Transverse colon (tissue), 4 donors: ENCODE results near the gene APBB1IP. TPM values are rescaled to one million over a fixed set of nuclear protein-coding genes. Genes with fewer than 3 reads are reported as not detected.
"Not testable (repeated sequence)": the region's sequence is repeated elsewhere in the genome, so short reads cannot be mapped to it uniquely, and the experiment has no call there.

Source experiments
- DNase-seq: peaks from one replicate; pipeline ENCODE4 v3.0.0-alpha.2; 2019
- H3K27ac ChIP-seq, 4 donors: fragments of 200-600 bp; sonication (generic); 2 replicates each; pipeline ENCODE4 v1.5.1; 2016 to 2018; ENCODE audit warnings: inconsistent platforms in 4 of 4
- H3K27me3 ChIP-seq: fragments of 200-600 bp; sonication (generic); 2 replicates; pipeline ENCODE4 v1.5.1; 2017; ENCODE audit warnings: inconsistent platforms
- H3K36me3 ChIP-seq, 4 donors: fragments of 200-600 bp; sonication (generic); 2 replicates each; pipeline ENCODE4 v1.5.1; 2017 to 2019; ENCODE audit warnings: inconsistent platforms in 4 of 4
- H3K4me1 ChIP-seq, 4 donors: fragments of 200-600 bp; sonication (generic); 2 replicates each; pipeline ENCODE4 v1.5.1; 2017 to 2020; ENCODE audit warnings: inconsistent platforms in 4 of 4
- H3K4me3 ChIP-seq, 4 donors: fragments of 200-600 bp; sonication (generic); 1 replicate in 1 of 4; 2 replicates in 3 of 4; pipeline versions ENCODE4 v1.5.1 to v1.6.1; 2017 to 2019; ENCODE audit warnings: inconsistent platforms in 4 of 4
- H3K9me3 ChIP-seq, 2 donors: fragments of 200-600 bp; sonication (generic); 2 replicates each; pipeline ENCODE4 v1.5.1; 2017 to 2019; ENCODE audit warnings: inconsistent platforms in 2 of 2
- CTCF ChIP-seq, 5 experiments: fragments of 200-600 bp in 3 of 5; fragments of 450-650 bp in 2 of 5; sonication (generic) in 3 of 5; IDR thresholded peaks; 1 replicate in 2 of 5; 2 replicates in 3 of 5; pipeline ENCODE4 v1.5.1; 2016 to 2017; ENCODE audit warnings: antibody characterized with exemption in 5 of 5, inconsistent platforms in 3 of 5, mild to moderate bottlenecking in 2 of 5, moderate library complexity in 1 of 5
- EP300 ChIP-seq: sonication (generic); formaldehyde crosslinking; IDR thresholded peaks from one replicate; pipeline ENCODE4 v1.6.1; 2017; ENCODE audit warnings: antibody characterized with exemption, low read depth
- POLR2A ChIP-seq: fragments of 450-650 bp; IDR thresholded peaks from one replicate; pipeline ENCODE4 v1.6.1; 2016; ENCODE audit warnings: antibody characterized with exemption, mild to moderate bottlenecking, moderate library complexity
- POLR2AphosphoS5 ChIP-seq, 3 donors: sonication (generic); formaldehyde crosslinking; IDR thresholded peaks; one replicate each; pipeline ENCODE4 v1.6.1; 2016; ENCODE audit warnings: antibody characterized with exemption in 3 of 3
- WGBS, 2 donors: methylation state at CpG; one replicate each; pipeline ENCODE4 v1.1.5; 2018; ENCODE audit warnings: low coverage in 1 of 2; 5-methylcytosine and 5-hydroxymethylcytosine counted together
- in situ Hi-C, 4 donors: fragments of 200-750 bp; cut with MboI; loops; one replicate each; pipeline versions ENCODE4 v1.15.0 to v1.15.1; 2017; ENCODE audit warnings: low sequenced_read_pairs in 3 of 4, low pct_ligation_motif_present in 1 of 4, low pct_unique_long_range_greater_than_20kb in 1 of 4
- intact Hi-C: fragments of 100-400 bp; cut with DNase I; formaldehyde crosslinking; loops from one replicate; pipeline ENCODE4 v1.15.1; 2023; ENCODE audit warnings: low total_unique reads
- total RNA-seq, 4 donors: library from RNA; depleted of rRNA; stranded (reverse); fragments of >200 nt; gene quantifications; one replicate each; pipeline ENCODE4 v1.1.0, GENCODE V29; 2016

Gene APBB1IP
- total RNA-seq: 1 to 10 TPM in 3 of 4 donors, not detected in 1; 2.5 to 7.6 (median 6.4) TPM

- H3K36me3 ChIP-seq: no peaks in the 10 kb centered on the region
- intact Hi-C loops (no loop called here), in situ Hi-C loops (no loop called here)
- peak; percentile 72 for DNase-seq
- H3K27me3 ChIP-seq: peaks cover 9% of the 10 kb centered on the region
- 20 to 21% methylated on average over 9 to 28 of the region's 36 CpGs for WGBS, 2 donors
- H3K27ac ChIP-seq: peak within 1 kb of the TSS; percentile 78 to 90 (median 80)
- peak within 1 kb of the TSS; percentile 10 to 64 (median 34) for H3K4me3 ChIP-seq
- H3K4me1 ChIP-seq: no peaks in the 10 kb centered on the region
- TF ChIP-seq POLR2AphosphoS5 (IDR thresholded peaks at IDR 0.05): peak in 2 of 3 donors; percentile 53 to 67
- no peak for TF ChIP-seq CTCF (IDR thresholded peaks at IDR 0.05)
- TF ChIP-seq EP300: no peak
- peak; percentile 36 for TF ChIP-seq POLR2A
- H3K9me3 ChIP-seq: no peaks in the 10 kb centered on the region
Observed at GRCh38 chr10:26437637-26438461, at the start of gene APBB1IP. Gene APBB1IP, plus strand, starts transcription at chr10:26438341. Its CDS starts 53,986 bp downstream, at chr10:26492327.

GRCh38 chr10:26389533-26389932 lies 48.6 kb upstream of the APBB1IP start:
- no peak overlapping the region for H3K27ac ChIP-seq
- TF ChIP-seq EP300: no peak
- TF ChIP-seq POLR2AphosphoS5 (IDR thresholded peaks at IDR 0.05): no peak
- no peak for TF ChIP-seq POLR2A
- no peak for TF ChIP-seq CTCF (IDR thresholded peaks at IDR 0.05)
- no peak for DNase-seq
- no peaks in the 10 kb centered on the region for H3K9me3 ChIP-seq
- WGBS, 2 donors: 94 to 100% methylated on average over 3 of the region's 3 CpGs
- peaks cover 19% of the 10 kb centered on the region for H3K27me3 ChIP-seq
- H3K4me3 ChIP-seq: no peak overlapping the region
- in situ Hi-C loops (no loop called here), intact Hi-C loops (no loop called here)
- no peaks in the 10 kb centered on the region for H3K4me1 ChIP-seq
- no peaks in the 10 kb centered on the region for H3K36me3 ChIP-seq

- 51 to 92% methylated on average over 2 to 58 of the region's 69 CpGs for WGBS, 2 donors
- no peak overlapping the region for H3K27ac ChIP-seq
- no peak for DNase-seq
- TF ChIP-seq CTCF (IDR thresholded peaks at IDR 0.05) (no peak), POLR2AphosphoS5 (IDR thresholded peaks at IDR 0.05) (no peak), EP300 (no peak), POLR2A (no peak)
- in situ Hi-C loops: no loop called here
- intact Hi-C loops: no loop called here
- no peaks in the 10 kb centered on the region for H3K4me1 ChIP-seq
- peaks cover 19% of the 10 kb centered on the region for H3K27me3 ChIP-seq
- H3K9me3 ChIP-seq: no peaks in the 10 kb centered on the region
- H3K4me3 ChIP-seq: no peak overlapping the region
- no peaks in the 10 kb centered on the region for H3K36me3 ChIP-seq
Observed at GRCh38 chr10:26391701-26392695, 46.1 kb upstream of the APBB1IP start.

- H3K4me1 ChIP-seq, H3K9me3 ChIP-seq, H3K36me3 ChIP-seq, H3K27me3 ChIP-seq, DNase-seq, intact Hi-C loops, H3K4me3 ChIP-seq, in situ Hi-C loops, H3K27ac ChIP-seq: not testable (repeated sequence)
- 80 to 95% methylated on average over 1 to 2 of the region's 2 CpGs for WGBS, 2 donors
Observed at GRCh38 chr10:26398353-26398752, 39.8 kb upstream of the APBB1IP start.
